HK-2 (cell line): ENCODE measurements around the gene USP20.
"Not testable (repeated sequence)": the region's sequence is repeated elsewhere in the genome, so short reads cannot be mapped to it uniquely, and the experiment has no call there.

Source experiments
- DNase-seq: peaks from one replicate; pipeline ENCODE4 v3.0.0-alpha.2; 2018; ENCODE audit not compliant: unreplicated experiment

USP20 gene

GRCh38 chr9:129890718-129891299 is 55.6 kb downstream of the USP20 start:
- not testable (repeated sequence) for DNase-seq

- no peak for DNase-seq
Measured at GRCh38 chr9:129891569-129891968, 56.3 kb downstream of the USP20 start.

- DNase-seq = no peak
Measured at GRCh38 chr9:129894120-129894823, 59.0 kb downstream of the USP20 start.

GRCh38 chr9:129895376-129896268 is 60.4 kb downstream of the USP20 start:
- DNase-seq = no peak

GRCh38 chr9:129897263-129897662 is 62.0 kb downstream of the USP20 start:
- no peak for DNase-seq

GRCh38 chr9:129898185-129898584 is 62.9 kb downstream of the USP20 start:
- no peak for DNase-seq

GRCh38 chr9:129899620-129900019 is 64.4 kb downstream of the USP20 start:
- DNase-seq = no peak

GRCh38 chr9:129900263-129901027 is 65.2 kb downstream of the USP20 start:
- no peak for DNase-seq

- DNase-seq = no peak
Measured at GRCh38 chr9:129901993-129902739, 66.9 kb downstream of the USP20 start.

- DNase-seq = no peak
Measured at GRCh38 chr9:129902740-129903134, 67.5 kb downstream of the USP20 start.

- DNase-seq = no peak
Measured at GRCh38 chr9:129904734-129905133, 69.5 kb downstream of the USP20 start.

GRCh38 chr9:129906298-129906697 is 71.0 kb downstream of the USP20 start:
- DNase-seq = no peak

- DNase-seq = no peak
Measured at GRCh38 chr9:129907201-129907600, 71.9 kb downstream of the USP20 start.

GRCh38 chr9:129908906-129909305 is 73.6 kb downstream of the USP20 start:
- DNase-seq = no peak

- no peak for DNase-seq
Measured at GRCh38 chr9:129909851-129910250, 74.6 kb downstream of the USP20 start.

- peak; percentile 68 for DNase-seq
Measured at GRCh38 chr9:129910628-129911567, 75.6 kb downstream of the USP20 start.

GRCh38 chr9:129914051-129914450 is 78.8 kb downstream of the USP20 start:
- no peak for DNase-seq

GRCh38 chr9:129916707-129917106 is 81.4 kb downstream of the USP20 start:
- DNase-seq = no peak

GRCh38 chr9:129918296-129918950 is 83.2 kb downstream of the USP20 start:
- no peak for DNase-seq

GRCh38 chr9:129919277-129919676 is 84.0 kb downstream of the USP20 start:
- no peak for DNase-seq
